AG10803 (cell line): ENCODE results near the gene PHF19.

Experiments
- DNase-seq: peaks from one replicate; pipeline ENCODE4 v3.0.0; 2010; ENCODE audit warnings: low read depth
- H3K4me3 ChIP-seq: 2 replicates; pipeline ENCODE4 v1.5.1; 2011; ENCODE audit warnings: mild to moderate bottlenecking, low read length, control low read depth
- TF ChIP-seq, protein P1 (sequence below): conservative IDR thresholded peaks from 2 replicates; pipeline ENCODE4 v1.5.1; 2011; ENCODE audit warnings: mild to moderate bottlenecking, low read length, control low read depth, inconsistent platforms

PHF19 gene

DNA sequence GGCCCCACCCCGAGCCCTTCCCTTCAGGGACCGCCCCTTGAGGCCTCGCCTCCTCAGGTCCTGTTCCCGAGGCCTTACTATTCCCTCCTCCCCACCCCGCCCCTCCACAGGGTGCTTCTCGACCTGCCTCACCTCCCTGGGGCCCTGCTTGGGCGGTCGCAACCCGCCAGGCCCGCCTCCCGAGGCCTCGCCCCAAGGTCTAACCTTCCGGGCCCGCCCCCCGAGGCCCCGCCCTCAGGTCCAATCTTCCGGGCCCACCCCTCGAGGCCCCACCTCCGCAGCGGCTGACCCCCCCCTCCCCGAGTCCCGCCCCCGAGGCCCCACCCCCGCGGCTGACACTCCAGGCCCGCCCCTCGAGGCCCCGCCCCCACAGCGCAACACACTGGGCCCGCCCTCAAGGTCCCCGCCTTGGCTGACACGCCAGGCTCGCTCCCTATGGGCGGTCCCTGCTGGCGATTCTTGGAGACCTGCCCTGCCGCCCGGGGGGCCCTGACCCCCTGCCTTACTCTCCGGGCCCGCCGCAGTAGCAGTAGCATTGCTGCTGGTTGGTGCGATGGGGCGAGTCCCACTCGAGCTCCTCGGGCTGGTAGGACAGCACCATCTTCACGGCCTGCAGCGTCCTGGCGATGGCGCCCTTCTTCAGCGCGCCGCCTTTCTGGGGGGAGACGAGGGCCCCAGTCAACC is 8.2 kb downstream of the PHF19 start:
- TF ChIP-seq, protein P1, sequence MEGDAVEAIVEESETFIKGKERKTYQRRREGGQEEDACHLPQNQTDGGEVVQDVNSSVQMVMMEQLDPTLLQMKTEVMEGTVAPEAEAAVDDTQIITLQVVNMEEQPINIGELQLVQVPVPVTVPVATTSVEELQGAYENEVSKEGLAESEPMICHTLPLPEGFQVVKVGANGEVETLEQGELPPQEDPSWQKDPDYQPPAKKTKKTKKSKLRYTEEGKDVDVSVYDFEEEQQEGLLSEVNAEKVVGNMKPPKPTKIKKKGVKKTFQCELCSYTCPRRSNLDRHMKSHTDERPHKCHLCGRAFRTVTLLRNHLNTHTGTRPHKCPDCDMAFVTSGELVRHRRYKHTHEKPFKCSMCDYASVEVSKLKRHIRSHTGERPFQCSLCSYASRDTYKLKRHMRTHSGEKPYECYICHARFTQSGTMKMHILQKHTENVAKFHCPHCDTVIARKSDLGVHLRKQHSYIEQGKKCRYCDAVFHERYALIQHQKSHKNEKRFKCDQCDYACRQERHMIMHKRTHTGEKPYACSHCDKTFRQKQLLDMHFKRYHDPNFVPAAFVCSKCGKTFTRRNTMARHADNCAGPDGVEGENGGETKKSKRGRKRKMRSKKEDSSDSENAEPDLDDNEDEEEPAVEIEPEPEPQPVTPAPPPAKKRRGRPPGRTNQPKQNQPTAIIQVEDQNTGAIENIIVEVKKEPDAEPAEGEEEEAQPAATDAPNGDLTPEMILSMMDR, result peak; percentile 52
- peak overlapping the region; percentile 74 for H3K4me3 ChIP-seq
- DNase-seq, result peak; percentile 94

DNA sequence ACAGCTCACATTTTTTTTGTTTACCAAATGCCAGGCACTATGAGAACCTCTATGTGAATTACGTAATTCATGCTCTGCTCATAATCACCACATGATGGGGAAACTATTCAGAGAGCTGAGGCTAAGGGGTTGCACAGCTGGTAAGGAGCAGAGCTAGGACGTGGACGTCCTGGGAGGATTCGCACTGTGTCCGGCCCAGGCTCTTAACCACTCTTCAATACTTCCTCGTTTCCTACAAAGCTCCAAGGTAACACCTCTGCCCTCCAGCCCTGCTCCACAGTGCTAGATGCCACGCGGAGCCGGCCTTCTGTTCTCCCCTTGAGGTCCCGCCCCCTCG is 8.7 kb downstream of the PHF19 start:
- H3K4me3 ChIP-seq, result peak overlapping the region; percentile 65
- TF ChIP-seq, protein P1, result peak; percentile 22; the same call in 1 of the 2 replicates
- peak; percentile 87 for DNase-seq

DNA sequence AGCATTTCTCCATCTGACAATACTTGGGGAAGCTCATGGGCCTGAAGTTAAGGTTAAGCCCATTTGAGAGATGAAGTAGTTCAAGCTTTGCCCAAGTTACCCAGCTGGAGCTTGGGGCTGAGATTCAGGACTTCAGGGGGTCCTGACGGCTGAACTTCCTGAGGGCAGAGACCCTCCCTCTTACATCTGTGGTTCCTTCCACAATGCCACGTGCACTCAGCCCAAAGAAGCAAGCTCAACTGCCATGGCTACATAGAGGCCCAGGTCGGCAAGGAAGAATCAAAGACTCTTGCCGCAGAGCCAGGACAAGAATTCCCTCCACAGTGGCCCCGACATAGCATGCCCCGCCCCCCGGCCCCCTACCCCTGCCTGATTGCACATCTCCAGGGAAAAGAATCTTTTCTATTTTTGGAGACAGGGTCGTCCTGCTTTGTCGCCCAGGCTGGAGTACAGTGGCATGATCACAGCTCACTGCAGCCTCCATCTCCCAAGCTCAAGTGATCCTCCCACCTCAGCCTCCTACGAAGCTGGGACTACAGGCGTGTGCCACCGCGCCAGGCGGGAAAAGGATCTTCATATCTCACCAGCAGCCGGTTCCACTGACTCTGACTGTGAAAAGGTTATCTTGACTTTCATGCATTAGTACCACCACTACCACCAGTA is 9.2 kb downstream of the PHF19 start:
- no peak for DNase-seq
- TF ChIP-seq, protein P1, result no peak
- peak overlapping the region; percentile 65 for H3K4me3 ChIP-seq

DNA sequence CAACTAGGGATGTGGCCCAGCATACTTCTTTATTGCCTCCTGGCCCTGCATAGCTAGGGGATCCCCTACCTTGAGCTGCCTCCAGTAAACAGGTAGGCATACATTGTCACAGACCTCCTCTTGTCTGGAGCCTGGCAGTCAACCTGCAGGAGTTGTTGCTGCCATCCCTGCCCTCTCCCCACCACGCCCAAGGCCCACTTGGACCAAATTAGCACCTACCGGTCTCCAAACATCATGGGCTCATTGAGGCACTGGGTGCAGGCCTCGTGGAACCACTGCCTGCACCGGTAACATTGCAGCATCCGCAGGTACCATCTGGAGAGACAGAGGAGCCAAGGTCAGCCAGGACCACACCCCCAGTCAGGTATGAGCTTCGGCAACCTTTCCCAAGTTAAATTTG is 10.3 kb downstream of the PHF19 start:
- no peak for DNase-seq
- H3K4me3 ChIP-seq, result no peak overlapping the region
- TF ChIP-seq, protein P1, result no peak

DNA sequence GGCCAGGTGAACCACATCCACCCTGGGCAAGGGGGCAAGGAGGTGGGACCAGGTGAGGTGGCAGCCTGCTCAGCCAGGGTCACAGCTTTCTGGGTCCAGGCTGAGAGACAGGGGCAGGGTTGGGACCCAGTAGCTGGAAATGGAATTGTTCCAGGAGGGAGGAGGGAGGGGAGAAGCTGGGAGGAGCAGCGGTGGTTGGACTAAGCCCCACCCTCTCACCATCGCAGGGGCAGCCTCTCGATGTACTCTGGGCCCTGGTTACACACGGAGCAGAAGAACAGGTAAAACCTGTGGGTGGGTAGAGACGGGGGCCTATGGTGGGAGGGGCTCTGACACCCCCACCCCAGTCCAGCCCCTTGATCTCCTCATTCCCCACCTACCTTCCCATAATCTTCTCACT is 11.2 kb downstream of the PHF19 start:
- DNase-seq, result no peak
- no peak overlapping the region for H3K4me3 ChIP-seq
- TF ChIP-seq, protein P1, result no peak

DNA sequence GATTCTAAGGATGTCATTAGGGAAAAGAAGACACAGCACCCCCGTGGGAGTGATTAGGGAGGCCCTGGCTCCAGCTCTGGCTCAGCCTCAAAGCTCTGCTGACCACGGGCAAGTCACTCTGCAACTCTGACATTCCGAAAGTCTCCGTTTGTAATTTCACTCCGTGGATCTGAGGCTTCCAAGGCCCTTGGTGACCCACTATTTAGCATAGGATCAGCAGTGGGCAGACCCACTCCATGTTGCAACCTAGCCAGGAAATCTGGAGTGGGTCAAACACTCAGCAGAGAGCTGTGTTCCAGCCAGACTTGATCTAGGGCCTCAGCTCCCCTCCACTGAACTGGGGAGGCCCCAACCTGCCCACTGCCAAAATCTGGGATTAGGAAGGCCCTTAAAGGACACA is 11.8 kb downstream of the PHF19 start:
- no peak overlapping the region for H3K4me3 ChIP-seq
- no peak for DNase-seq
- TF ChIP-seq, protein P1, result no peak

DNA sequence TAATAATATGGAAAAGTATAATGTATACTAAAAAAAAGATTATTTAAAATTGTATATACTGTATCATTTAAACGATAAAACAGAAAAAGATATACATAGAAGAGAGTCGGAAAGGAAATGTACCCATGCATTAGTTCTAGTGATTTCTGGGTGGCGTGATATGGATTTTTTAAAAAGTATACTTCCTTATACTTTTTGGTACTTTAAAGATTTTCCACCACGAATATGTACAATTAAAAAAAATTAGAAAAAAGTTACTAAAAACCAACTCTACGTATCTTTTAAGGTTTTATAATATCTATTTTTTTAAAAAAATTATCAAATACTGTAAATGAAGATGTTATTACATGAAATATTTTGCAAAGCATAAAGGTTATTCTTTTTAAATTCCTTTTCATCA is 12.3 kb downstream of the PHF19 start:
- no peak for DNase-seq
- no peak overlapping the region for H3K4me3 ChIP-seq
- TF ChIP-seq, protein P1, result no peak
